Esophagus squamous epithelium (tissue), 4 donors: ENCODE data around the gene HIPK4.

Experiments used
- CTCF ChIP-seq, 6 experiments: fragments of 450-650 bp in 4 of 6; fragments of 200-600 bp in 2 of 6; sonication (generic) in 2 of 6; IDR thresholded peaks; one replicate each; pipeline ENCODE4 v1.5.1; 2016 to 2019; ENCODE audit warnings: antibody characterized with exemption in 6 of 6, mild to moderate bottlenecking in 4 of 6, moderate library complexity in 4 of 6
- POLR2A ChIP-seq, 4 donors: fragments of 450-650 bp; IDR thresholded peaks; one replicate each; pipeline ENCODE4 v1.6.1; 2017; ENCODE audit warnings: antibody characterized with exemption in 4 of 4, mild to moderate bottlenecking in 4 of 4, moderate library complexity in 3 of 4

- no peak for TF ChIP-seq CTCF (IDR thresholded peaks at IDR 0.05)
- no peak for TF ChIP-seq POLR2A (IDR thresholded peaks at IDR 0.05)
These were observed 30.4 kb upstream of the HIPK4 start for GRCh38 chr19:40420451-40420765.
